Calu3 (cell line): ENCODE results near the gene PTPRN2. TPM values are rescaled to one million over a fixed set of nuclear protein-coding genes. Genes with fewer than 3 reads are reported as not detected.

ENCODE experiments used
- BruUV-seq: library from RNA; stranded (reverse); fragments of 400-500 nt; replicated peaks from 2 replicates; lab custom pipeline; 2021; lab: Mats Ljungman, UMichigan
- CTCF ChIA-PET: fragments of 300-600 bp; sonication (Branson Sonifier 250); formaldehyde crosslinking; loops from one replicate; lab custom pipeline; 2022; ENCODE audit warnings: antibody characterized with exemption; lab: Charles Lee
- DNase-seq: peaks from one replicate; pipeline ENCODE4 v3.0.0; 2022
- H3K27ac Mint-ChIP-seq: one replicate; pipeline ENCODE4 v1.8.0; 2022; ENCODE audit warnings: mixed read lengths; ENCODE audit not compliant: unreplicated experiment
- H3K27me3 Mint-ChIP-seq: one replicate; pipeline ENCODE4 v1.8.0; 2022; ENCODE audit warnings: mixed read lengths; ENCODE audit not compliant: unreplicated experiment
- H3K36me3 Mint-ChIP-seq: one replicate; pipeline ENCODE4 v1.8.0; 2022; ENCODE audit warnings: mild to moderate bottlenecking, moderate library complexity, mixed read lengths; ENCODE audit not compliant: insufficient read depth, unreplicated experiment
- H3K4me1 Mint-ChIP-seq: one replicate; pipeline ENCODE4 v1.8.0; 2022; ENCODE audit warnings: mild to moderate bottlenecking, low read depth, mixed read lengths; ENCODE audit not compliant: unreplicated experiment
- H3K4me3 Mint-ChIP-seq: one replicate; pipeline ENCODE4 v1.8.0; 2022; ENCODE audit warnings: mild to moderate bottlenecking, low read depth, moderate library complexity, mixed read lengths; ENCODE audit not compliant: unreplicated experiment
- H3K9me3 Mint-ChIP-seq: one replicate; pipeline ENCODE4 v1.8.0; 2022; ENCODE audit warnings: low read depth, mixed read lengths; ENCODE audit not compliant: unreplicated experiment
- intact Hi-C: fragments of 100-400 bp; cut with micrococcal nuclease; formaldehyde crosslinking; loops from one replicate; pipeline ENCODE4 v1.10.0; 2022; ENCODE audit not compliant: unreplicated experiment
- total RNA-seq: library from RNA; stranded (reverse); gene quantifications from 2 replicates; pipeline ENCODE4 v1.2.3, GENCODE V29; 2022
- TF ChIP-seq, protein P1 (sequence below): fragments of 200-600 bp; IDR thresholded peaks from one replicate; pipeline ENCODE4 v1.8.0; 2022; ENCODE audit warnings: antibody characterized with exemption; ENCODE audit not compliant: unreplicated experiment

Gene PTPRN2
- total RNA-seq, 1 experiment from 2014 or later = 2.0 TPM

DNA sequence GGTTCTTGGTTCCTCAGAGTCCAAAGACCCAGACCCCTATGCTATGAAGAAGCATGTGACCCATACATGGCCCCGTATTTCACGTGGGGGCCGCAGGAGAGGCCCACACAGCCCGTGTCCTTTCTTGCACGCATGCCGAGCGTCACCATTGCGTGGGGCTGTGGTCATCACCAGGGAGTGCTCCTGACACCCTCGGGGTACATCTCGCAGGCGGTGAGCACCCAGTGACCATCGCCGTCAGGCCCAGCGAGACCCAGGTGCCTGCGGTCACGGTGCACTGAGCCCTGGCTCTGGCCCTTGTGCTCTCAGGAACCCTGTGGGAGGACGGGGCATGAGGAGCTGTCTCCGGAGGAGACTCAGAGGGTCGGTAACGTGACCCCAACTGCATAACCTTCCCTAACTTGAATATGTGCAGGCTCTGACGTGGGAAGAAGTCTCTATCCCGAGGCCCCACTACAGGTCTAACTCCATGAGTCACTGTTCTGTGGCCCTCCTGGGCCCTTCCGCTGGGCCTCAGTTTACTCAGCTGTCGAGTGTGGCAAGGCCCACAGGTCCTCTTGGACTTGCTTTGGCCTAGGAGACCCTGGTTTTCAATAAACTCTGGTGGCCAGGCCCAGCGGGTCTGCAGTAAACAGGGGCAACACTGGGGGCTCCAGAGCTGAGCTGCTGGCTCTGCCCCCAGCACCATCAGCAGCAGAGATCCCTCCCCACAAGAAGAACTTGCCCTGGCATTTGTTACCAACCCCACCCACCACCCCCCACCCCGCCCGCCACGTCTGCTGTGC is 503.9 kb downstream of the PTPRN2 start:
- Mint-ChIP-seq H3K4me1 (no peaks in the 10 kb centered on the region), H3K27me3 (no peaks in the 10 kb centered on the region), H3K36me3 (peaks cover 5% of the 10 kb centered on the region), H3K4me3 (no peak overlapping the region), H3K9me3 (peaks cover 17% of the 10 kb centered on the region), H3K27ac (no peak overlapping the region)
- TF ChIP-seq, protein P1, sequence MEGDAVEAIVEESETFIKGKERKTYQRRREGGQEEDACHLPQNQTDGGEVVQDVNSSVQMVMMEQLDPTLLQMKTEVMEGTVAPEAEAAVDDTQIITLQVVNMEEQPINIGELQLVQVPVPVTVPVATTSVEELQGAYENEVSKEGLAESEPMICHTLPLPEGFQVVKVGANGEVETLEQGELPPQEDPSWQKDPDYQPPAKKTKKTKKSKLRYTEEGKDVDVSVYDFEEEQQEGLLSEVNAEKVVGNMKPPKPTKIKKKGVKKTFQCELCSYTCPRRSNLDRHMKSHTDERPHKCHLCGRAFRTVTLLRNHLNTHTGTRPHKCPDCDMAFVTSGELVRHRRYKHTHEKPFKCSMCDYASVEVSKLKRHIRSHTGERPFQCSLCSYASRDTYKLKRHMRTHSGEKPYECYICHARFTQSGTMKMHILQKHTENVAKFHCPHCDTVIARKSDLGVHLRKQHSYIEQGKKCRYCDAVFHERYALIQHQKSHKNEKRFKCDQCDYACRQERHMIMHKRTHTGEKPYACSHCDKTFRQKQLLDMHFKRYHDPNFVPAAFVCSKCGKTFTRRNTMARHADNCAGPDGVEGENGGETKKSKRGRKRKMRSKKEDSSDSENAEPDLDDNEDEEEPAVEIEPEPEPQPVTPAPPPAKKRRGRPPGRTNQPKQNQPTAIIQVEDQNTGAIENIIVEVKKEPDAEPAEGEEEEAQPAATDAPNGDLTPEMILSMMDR = no peak
- BruUV-seq = no TSS peak
- CTCF ChIA-PET = no interaction called here
- intact Hi-C loops = no loop called here
- no peak for DNase-seq

DNA sequence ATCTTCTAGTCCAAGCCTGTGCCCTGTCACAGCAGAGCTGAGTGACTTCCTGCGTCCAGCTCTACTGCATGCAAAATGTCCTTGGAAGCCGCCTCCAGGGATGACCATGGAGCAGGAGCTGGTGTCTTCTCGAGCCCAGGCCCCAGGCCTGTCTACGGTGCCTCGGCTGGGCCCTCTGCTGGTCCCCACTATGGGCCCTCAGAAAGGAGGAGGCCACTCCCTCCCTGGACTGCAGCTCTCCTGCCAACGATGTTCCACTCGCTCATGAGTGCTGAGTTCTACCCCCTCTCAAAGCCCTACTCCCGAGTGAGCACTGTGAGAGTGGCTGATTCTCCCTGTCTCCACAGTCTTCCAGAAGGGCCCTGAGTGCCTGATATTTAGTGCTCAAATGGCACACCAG is 504.9 kb downstream of the PTPRN2 start:
- BruUV-seq = no TSS peak
- no peak for DNase-seq
- TF ChIP-seq, protein P1 = no peak
- Mint-ChIP-seq H3K27ac (no peak overlapping the region), H3K27me3 (no peaks in the 10 kb centered on the region), H3K4me1 (no peaks in the 10 kb centered on the region), H3K9me3 (peaks cover 19% of the 10 kb centered on the region), H3K36me3 (peaks cover 5% of the 10 kb centered on the region), H3K4me3 (no peak overlapping the region)
- CTCF ChIA-PET = no interaction called here
- intact Hi-C loops = no loop called here

DNA sequence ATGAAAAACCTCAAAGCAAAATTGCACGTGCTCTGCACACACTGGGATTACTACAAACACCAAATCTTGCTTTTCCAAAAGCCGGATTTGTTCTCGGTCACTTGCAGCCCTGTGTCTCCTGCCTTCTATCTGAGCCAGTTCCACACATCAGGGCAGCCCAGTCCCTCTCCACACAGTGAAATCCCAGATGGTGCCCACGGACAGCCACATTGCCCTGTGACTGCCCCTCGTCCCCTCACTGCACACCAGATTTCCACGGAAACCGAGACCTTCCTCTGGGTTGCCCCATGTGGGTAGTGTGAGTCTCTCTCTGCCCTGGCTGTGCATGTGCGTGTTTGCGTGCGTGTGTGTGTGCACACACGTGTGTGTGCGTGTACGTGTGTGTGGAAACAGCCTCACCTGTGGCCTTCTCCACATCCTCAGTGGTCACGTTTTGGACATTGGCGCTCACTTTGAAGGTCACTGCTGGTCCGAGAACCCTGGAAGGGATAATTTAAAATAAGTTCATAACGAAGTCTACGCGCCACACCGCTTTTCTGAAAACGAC is 506.7 kb downstream of the PTPRN2 start:
- Mint-ChIP-seq H3K9me3 (peaks cover 17% of the 10 kb centered on the region), H3K27me3 (no peaks in the 10 kb centered on the region), H3K4me1 (no peaks in the 10 kb centered on the region), H3K27ac (no peak overlapping the region), H3K36me3 (peaks cover 5% of the 10 kb centered on the region), H3K4me3 (no peak overlapping the region)
- TF ChIP-seq, protein P1 = no peak
- intact Hi-C loops = no loop called here
- CTCF ChIA-PET = no interaction called here
- DNase-seq = no peak
- no TSS peak for BruUV-seq

DNA sequence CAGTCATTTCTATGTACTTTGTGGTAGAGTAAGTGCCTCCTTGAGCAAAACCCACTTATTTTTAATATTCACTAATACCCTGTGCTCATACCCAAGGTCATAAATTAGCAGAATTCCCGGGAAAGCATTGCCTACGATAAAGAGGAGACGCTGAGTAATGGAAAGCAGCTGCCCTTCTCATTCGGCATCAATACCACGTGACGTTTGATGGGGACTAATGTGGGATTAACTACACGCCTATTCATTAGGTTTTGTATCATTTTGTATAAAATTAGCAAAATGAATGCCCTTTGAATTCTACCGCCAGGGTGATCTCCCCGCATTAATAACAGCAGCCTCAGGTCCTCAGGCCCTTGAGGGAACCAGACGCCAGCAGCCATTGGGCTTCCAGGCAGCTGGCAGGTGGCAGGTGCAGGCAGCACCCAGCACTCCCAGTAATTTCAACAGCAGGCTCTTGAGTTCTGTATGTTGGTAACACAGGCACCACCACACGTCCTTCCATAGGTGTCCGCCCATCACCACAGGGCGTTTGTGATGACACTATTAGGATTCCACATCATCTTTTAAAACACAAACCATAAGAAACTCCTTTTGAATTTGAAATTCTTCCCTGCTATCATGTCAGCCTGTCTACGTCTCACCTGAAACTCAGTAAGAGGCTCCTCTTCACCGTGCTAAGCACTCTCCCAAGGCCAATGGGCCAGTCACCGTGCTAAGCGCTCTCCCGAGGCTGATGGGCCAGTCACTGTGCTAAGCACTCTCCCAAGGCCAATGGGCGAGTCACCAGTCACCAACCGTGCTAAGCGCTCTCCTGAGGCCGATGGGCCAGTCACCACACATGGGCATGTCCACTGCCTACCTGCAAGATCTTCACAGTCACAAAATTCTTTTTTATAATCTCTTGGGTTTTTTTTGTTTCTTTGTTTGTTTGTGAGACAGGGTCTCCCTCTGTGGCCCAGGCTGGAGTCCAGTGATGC is 509.4 kb downstream of the PTPRN2 start:
- H3K36me3 Mint-ChIP-seq = no peaks in the 10 kb centered on the region
- no TSS peak for BruUV-seq
- DNase-seq = no peak
- H3K27ac Mint-ChIP-seq = no peak overlapping the region
- CTCF ChIA-PET = no interaction called here
- no peak overlapping the region for H3K4me3 Mint-ChIP-seq
- peaks cover 14% of the 10 kb centered on the region for H3K9me3 Mint-ChIP-seq
- H3K27me3 Mint-ChIP-seq = no peaks in the 10 kb centered on the region
- intact Hi-C loops = no loop called here
- TF ChIP-seq, protein P1 = no peak
- no peaks in the 10 kb centered on the region for H3K4me1 Mint-ChIP-seq
